Kidney (tissue), 14 donors: ENCODE results near the gene GLIS1. TPM values are rescaled to one million over a fixed set of nuclear protein-coding genes. Genes with fewer than 3 reads are reported as not detected.

Experiments
- DNase-seq, 5 donors: peaks; one replicate each; pipeline ENCODE4 v3.0.0-alpha.2; 2013 to 2020
- FAIRE-seq: peaks from 2 replicates; lab custom pipeline; 2012; peaks lifted over from hg19 to GRCh38; lab: Jason Lieb, UNC
- H3K27ac ChIP-seq, 2 donors: one replicate each; pipeline ENCODE4 v1.7.0; 2013; ENCODE audit warnings: low read depth in 2 of 2, low read length in 2 of 2, inconsistent platforms in 1 of 2
- H3K27me3 ChIP-seq: one replicate; pipeline ENCODE4 v1.7.1; 2013; ENCODE audit warnings: low read length, inconsistent platforms; ENCODE audit not compliant: control insufficient read depth, insufficient read depth
- H3K36me3 ChIP-seq, 3 donors: one replicate each; pipeline versions ENCODE4 v1.7.0 to v1.7.1; 2013; ENCODE audit warnings: low read length in 3 of 3, control low read depth in 1 of 3, inconsistent platforms in 1 of 3; ENCODE audit not compliant: insufficient read depth in 3 of 3, control insufficient read depth in 2 of 3
- H3K4me1 ChIP-seq, 3 donors: one replicate each; pipeline versions ENCODE4 v1.7.0 to v1.7.1; 2013; ENCODE audit warnings: low read length in 3 of 3, inconsistent platforms in 1 of 3, low read depth in 1 of 3; ENCODE audit not compliant: control insufficient read depth in 2 of 3, insufficient read depth in 2 of 3
- H3K4me3 ChIP-seq, 3 donors: one replicate each; pipeline versions ENCODE4 v1.7.0 to v1.8.1; 2013; ENCODE audit warnings: low read length in 3 of 3, control low read depth in 1 of 3, inconsistent platforms in 1 of 3
- H3K9ac ChIP-seq, 3 donors: one replicate each; pipeline versions ENCODE4 v1.7.0 to v1.7.1; 2013; ENCODE audit warnings: low read length in 3 of 3, control low read depth in 1 of 3, inconsistent platforms in 1 of 3
- H3K9me3 ChIP-seq, 3 donors: one replicate each; pipeline versions ENCODE4 v1.7.0 to v1.7.1; 2013; ENCODE audit warnings: low read length in 3 of 3, control low read depth in 1 of 3, inconsistent platforms in 1 of 3; ENCODE audit not compliant: control insufficient read depth in 2 of 3, insufficient read depth in 1 of 3
- CTCF ChIP-seq: IDR thresholded peaks from 3 replicates; pipeline ENCODE4 v1.5.1; 2012; ENCODE audit warnings: mild to moderate bottlenecking, moderate library complexity, borderline replicate concordance; ENCODE audit not compliant: insufficient read depth; ENCODE audit errors: extremely low read depth
- intact Hi-C: fragments of 100-400 bp; cut with DNase I; formaldehyde crosslinking; loops from one replicate; pipeline ENCODE4 v1.11.1; 2022
- polyA plus RNA-seq: library from polyadenylated mRNA; stranded (reverse); fragments of 350-450 nt; fragmentation: Illumina TruSeq; extraction: RNeasy Lipid Tissue Mini Kit (QIAGEN cat#74804); gene quantifications from one replicate; pipeline ENCODE4 v1.2.3, GENCODE V29; 2014; ENCODE audit warnings: low read depth, low replicate concordance; ENCODE audit not compliant: insufficient read depth
- total RNA-seq: library from RNA; stranded (reverse); fragmentation: NEBNext Ultra II Directional; extraction: Animal tissue kit (Norgen Biotek cat#: 25700); gene quantifications from one replicate; pipeline ENCODE4 v1.2.1, GENCODE V29; 2021
- donor health status: control.
- donor health status: control.
- donor health status: control.
- donor health status: control.
- donor health status: control.
- donor health status: DM: yes; HTN: yes; CAD: no.
- donor health status: Normal renal cell carcinoma (clear cell type).

The GLIS1 gene
- total and polyA plus RNA-seq, 2 donors from 2014 or later, result 3.3 to 3.7 TPM

DNA sequence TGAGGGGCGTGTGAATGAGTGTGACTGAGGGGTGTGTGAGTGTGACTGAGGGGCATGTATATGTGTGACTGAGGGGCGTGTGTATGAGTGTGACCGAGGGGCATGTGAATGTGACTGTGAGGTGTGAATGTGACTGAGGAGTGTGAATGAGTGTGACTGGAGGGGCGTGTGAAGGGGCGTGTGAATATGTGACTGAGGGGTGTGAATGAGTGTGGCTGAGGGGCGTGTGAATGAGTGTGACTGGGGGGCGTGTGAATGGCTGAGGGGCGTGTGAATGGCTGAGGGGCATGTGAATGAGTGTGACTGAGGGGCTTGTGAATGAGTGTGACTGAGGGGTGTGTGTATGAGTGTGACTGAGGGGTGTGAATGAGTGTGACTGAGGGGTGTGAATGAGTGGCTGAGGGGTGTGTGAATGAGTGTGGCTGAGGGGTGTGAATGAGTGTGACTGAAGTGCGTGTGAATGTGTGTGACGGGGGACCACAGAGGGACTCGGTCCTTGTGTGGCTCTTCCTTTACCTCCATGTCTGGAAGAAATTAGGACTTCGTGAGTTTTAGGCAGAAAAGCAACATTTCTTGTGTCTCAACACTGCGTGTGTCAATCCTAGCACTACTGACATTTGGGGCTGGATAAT lies 105.8 kb downstream of the GLIS1 start:
- H3K27ac ChIP-seq, result no peak overlapping the region
- H3K9ac ChIP-seq, result no peak overlapping the region
- no peak overlapping the region for H3K4me3 ChIP-seq
- TF ChIP-seq CTCF, result no peak
- no peaks in the 10 kb centered on the region for H3K4me1 ChIP-seq
- H3K36me3 ChIP-seq, result no peaks in the 10 kb centered on the region
- no peaks in the 10 kb centered on the region for H3K27me3 ChIP-seq
- intact Hi-C loops, result no loop called here
- peak in 1 of 5 donors; percentile 15 for DNase-seq
- no peaks in the 10 kb centered on the region for H3K9me3 ChIP-seq
- no peak for FAIRE-seq

- TF ChIP-seq CTCF, result no peak
- Histone ChIP-seq H3K4me1 (no peaks in the 10 kb centered on the region), H3K9ac (no peak overlapping the region), H3K9me3 (no peaks in the 10 kb centered on the region), H3K27ac (no peak overlapping the region), H3K36me3 (no peaks in the 10 kb centered on the region), H3K27me3 (no peaks in the 10 kb centered on the region), H3K4me3 (no peak overlapping the region)
- intact Hi-C loops, result no loop called here
- DNase-seq (no peak), FAIRE-seq (no peak)
These were observed 107.2 kb downstream of the GLIS1 start for GRCh38 chr1:53631622-53632310.

- no peaks in the 10 kb centered on the region for H3K9me3 ChIP-seq
- DNase-seq, result peak in 1 of 5 donors; percentile 29
- H3K9ac ChIP-seq, result no peak overlapping the region
- intact Hi-C loops, result no loop called here
- H3K4me3 ChIP-seq, result no peak overlapping the region
- no peak for TF ChIP-seq CTCF
- no peaks in the 10 kb centered on the region for H3K27me3 ChIP-seq
- no peak for FAIRE-seq
- no peak overlapping the region for H3K27ac ChIP-seq
- H3K4me1 ChIP-seq, result no peaks in the 10 kb centered on the region
- H3K36me3 ChIP-seq, result no peaks in the 10 kb centered on the region
These were observed 109.8 kb downstream of the GLIS1 start for GRCh38 chr1:53629101-53629691.
